Middle frontal gyrus (tissue), 1 donor: ENCODE measurements around the gene EPHX1.
"Not testable (repeated sequence)": the region's sequence is repeated elsewhere in the genome, so short reads cannot be mapped to it uniquely, and the experiment has no call there.

Experiments
- DNase-seq: peaks from one replicate; pipeline ENCODE4 v3.0.0-alpha.2; 2015; ENCODE audit warnings: low spot score; ENCODE audit errors: extremely low spot score

The EPHX1 gene

GRCh38 chr1:225777058-225777582 is 32.8 kb upstream of the EPHX1 start:
- DNase-seq, result no peak

GRCh38 chr1:225777583-225778336 is 32.2 kb upstream of the EPHX1 start, which contains the start of gene SRP9:
Gene SRP9, plus strand, starts transcription at chr1:225777826. Its CDS starts 115 bp downstream, at chr1:225777941.
- peak; percentile 98 for DNase-seq

GRCh38 chr1:225778337-225778669 is 31.6 kb upstream of the EPHX1 start:
- DNase-seq, result no peak

DNA sequence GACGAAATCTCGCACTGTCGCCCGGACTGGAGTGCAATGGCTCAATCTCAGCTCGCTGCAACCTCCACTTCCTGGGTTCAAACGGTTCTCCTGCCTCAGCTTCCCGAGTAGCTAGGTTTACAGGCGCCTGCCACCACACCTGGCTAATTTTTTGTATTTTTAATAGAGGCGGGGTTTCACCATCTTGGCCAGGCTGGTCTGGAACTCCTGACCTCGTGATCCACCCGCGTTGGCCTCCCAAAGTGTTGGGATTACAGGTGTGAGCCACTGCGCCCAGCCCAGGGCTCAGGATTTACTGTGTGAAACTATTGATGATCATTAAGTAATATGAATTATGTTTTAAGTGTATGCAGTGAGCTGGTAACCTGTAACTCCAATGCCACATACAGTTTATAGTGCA is 30.8 kb upstream of the EPHX1 start:
- not testable (repeated sequence) for DNase-seq

DNA sequence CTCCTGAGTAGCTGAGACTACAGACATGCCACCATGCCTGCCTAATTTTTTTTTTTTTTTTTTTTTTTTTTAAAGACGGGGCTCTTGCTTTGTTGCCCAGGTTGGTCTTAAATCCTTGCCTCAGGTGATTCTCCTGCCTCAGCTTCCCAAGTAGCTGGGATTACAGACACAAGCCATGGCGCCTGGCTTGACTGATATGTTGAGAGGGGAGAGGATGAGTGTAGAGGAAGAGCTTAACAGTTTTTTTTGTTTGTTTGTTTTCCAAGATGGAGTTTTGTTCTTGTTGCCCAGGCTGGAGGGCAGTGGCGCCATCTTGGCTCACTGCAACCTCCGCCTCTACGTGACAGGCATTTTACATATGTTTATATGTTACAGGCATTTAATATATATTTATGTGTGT is 29.8 kb upstream of the EPHX1 start:
- DNase-seq, result no peak

DNA sequence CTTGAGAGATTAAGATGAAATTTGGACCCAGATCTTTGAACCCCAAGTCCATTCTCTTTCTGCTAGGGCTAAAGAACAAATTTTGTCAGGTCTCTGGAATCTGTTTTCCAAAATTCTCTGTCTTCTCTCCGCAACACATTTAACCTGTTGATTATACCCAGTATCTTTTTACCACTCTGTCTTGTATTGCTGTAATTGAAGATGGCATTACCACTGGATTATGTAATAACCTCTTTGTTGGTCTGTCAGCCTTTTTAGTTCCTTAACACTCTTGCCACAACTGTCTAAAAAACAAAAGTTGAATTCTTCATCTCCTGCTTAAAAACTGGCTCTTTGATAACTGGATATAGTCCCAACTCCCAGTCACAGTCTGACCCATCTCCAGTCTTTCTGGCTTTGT is 29.3 kb upstream of the EPHX1 start:
- DNase-seq, result no peak

DNA sequence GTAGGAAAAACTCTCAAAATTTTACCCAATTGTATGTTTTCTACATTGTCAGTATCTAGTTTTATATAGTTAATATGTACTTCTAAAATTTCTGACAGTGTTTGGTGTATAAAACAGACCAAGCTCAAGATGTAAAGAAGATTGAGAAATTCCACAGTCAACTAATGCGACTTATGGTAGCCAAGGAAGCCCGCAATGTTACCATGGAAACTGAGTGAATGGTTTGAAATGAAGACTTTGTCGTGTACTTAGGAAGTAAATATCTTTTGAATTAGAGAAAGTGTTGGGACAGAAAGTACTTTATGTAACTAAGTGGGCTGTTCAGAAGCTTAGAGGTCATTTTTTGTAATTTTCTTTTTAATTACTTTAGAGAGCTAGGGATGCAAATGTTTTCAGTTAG is 20.8 kb upstream of the EPHX1 start:
- DNase-seq, result not testable (repeated sequence)

GRCh38 chr1:225794954-225795353 is 15.0 kb upstream of the EPHX1 start:
- no peak for DNase-seq

- DNase-seq, result not testable (repeated sequence)
Measured at GRCh38 chr1:225796097-225796496, 13.8 kb upstream of the EPHX1 start.

DNA sequence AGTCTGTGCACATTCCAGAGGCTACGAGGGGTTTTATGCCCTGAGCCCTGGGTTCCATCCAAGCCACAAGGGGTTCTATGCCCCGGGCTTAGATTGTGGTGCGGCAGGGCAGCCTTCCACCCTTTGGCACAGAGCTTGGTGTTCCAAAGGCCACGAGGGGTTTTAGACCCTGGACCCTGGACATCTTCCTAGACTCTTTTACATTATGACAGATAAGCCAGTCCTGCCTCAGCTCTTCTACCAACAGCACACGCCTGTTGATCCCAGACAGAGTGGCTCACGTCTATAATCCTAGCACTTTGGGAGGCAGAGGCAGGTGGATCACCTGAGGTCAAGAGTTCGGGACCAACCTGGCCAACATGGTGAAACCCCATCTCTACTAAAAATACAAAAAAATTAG is 8.8 kb upstream of the EPHX1 start:
- DNase-seq, result not testable (repeated sequence)

- no peak for DNase-seq
Measured at GRCh38 chr1:225806249-225806648, 3.7 kb upstream of the EPHX1 start.

- DNase-seq, result not testable (repeated sequence)
Measured at GRCh38 chr1:225806736-225807135, 3.2 kb upstream of the EPHX1 start.

- DNase-seq, result no peak
Measured at GRCh38 chr1:225808136-225808535, 1.8 kb upstream of the EPHX1 start.

DNA sequence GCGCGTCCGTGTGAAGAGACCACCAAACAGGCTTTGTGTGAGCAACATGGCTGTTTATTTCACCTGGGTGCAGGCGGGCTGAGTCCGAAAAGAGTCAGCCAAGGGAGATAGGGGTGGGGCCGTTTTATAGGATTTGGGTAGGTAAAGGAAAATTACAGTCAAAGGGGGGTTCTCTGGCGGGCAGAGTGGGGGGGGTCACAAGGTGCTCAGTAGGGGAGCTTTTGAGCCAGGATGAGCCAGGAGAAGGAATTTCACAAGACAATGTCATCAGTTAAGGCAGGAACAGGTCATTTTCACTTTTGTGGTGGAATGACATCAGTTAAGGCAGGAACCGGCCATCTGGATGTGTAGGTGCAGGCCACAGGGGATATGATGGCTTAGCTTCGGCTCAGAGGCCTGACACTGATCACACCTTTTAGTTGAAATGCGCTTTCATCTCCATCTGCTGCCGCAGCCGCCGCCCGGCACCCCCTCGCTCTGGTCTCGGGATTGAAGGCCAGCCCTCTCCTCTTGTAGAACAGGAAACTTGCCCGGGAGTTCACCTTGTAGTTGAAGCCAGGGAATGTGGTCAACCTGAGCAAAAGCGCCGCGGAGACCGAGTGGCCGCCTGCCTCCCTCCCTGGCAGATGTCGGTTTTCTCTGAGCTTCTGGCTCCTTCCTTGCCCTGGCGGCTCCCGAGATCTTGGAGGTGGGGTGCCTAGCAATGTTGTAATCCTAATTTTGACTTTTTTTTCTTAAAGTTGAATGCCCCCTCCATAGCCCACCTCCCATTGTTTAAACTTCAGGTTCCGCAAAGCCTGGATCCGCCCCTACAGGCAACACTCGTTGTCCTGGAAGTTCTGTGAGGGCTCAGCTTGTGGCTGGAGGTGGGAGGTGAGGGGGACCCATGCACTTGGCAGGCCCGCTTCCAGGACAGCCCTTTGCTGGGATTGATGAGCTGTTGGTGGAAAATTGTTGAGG is 935 bp downstream of the EPHX1 start:
- DNase-seq, result not testable (repeated sequence)

DNA sequence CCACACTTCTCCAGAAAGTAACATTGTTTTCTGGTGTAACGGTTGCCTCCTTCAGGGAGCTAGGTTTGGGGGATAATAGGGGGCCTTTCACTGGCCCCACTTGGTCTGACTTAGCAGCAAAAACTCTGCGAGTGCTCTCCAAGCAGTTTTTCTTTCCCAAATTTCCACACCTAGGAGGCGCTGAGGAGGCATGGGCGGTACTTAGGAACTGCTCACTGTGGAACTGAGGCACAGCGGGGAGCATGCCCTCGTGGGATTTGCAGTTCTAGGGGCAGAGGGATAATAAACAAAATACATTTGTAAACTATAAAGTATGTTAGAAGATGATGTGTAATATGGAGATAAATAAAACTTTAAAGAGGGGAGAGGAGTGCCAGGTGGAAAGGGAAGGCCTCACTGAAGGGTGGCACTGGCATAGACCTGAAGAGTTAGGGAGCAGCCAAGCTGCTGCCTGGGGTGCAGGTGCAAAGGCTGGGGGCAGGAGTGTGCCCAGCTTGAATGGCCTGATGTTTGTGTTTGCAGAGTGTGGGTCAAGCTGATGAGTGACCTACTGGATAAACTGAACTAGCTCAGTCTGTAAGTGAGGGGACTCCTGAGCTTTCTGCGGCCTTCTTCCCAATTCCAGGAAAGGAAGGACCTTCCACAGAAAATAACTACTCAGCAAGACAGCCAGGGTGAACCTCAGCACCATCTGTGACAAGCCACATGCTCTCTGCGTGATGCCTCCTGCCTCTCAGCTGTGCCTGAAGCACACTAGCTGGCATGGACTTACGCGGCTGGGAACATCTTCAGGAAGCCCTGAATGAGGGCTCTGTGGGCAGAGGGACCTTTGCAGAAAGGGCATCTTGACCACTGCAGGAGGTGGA is 1.9 kb downstream of the EPHX1 start:
- no peak for DNase-seq

DNA sequence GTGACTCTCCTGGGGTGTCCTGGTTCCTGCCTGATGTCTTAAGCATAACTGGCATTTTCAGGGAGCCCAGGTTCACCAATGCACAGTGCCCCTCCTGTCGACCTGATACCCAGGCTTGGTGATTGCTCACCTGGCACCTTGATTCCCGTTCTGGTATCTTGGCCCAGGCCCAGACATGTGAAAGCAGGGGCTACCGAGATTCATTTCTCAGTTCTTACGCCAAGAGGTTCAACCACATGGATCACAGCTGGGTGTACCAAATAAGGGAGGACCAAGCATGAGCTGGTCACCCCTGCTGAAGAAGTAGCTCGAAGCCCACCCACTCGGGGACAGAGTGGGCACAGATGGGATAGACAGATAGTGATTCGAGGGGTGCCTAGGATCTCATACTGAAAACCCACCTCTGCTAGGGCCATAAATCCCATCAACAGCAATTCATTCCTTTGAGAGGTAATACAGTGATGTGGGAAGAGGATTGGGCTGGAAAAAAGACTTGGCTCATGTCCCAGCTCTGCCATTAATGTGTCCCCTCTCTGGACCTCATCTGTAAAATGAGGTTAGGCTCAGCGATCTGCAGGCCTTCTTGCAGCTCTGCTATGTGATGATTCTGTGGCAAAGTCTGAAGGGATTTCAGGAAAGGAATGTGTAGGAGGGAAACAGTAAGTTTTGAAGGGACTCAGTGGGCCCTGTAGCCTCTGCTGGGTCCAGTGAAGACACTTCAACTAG is 2.7 kb downstream of the EPHX1 start:
- DNase-seq, result no peak

- DNase-seq, result no peak
Measured at GRCh38 chr1:225813214-225813964, 3.5 kb downstream of the EPHX1 start.

GRCh38 chr1:225814381-225814780 is 4.5 kb downstream of the EPHX1 start:
- no peak for DNase-seq

DNA sequence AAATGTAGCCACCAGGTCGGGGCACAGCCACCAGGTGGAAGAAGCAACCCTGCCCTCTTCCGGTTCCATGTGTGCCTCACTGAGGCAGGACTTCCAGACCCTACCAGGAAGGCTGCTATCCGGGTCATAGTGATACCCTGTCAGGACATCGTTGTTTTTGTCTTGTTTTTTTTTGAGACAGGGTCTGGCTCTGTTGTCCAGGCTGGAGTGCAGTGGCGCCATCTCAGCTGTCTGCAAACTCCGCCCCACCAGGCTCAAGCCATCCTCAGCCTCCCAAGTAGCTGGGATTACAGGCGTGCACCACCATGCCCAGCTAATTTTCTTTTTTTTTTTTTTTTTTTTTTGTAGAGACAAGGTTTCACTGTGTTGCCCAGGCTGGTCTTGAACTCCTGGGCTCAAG is 5.2 kb downstream of the EPHX1 start:
- not testable (repeated sequence) for DNase-seq
